Thyroid gland (tissue), 4 donors: ENCODE data around the gene COX7B. TPM values are rescaled to one million over a fixed set of nuclear protein-coding genes. Genes with fewer than 3 reads are reported as not detected.
"Not testable (repeated sequence)": the region's sequence is repeated elsewhere in the genome, so short reads cannot be mapped to it uniquely, and the experiment has no call there.

ENCODE experiments used
- DNase-seq, 2 donors: peaks; one replicate each; pipeline ENCODE4 v3.0.0-alpha.2; 2019
- H3K27ac ChIP-seq, 3 donors: fragments of 200-600 bp; sonication (generic); 1 replicate in 2 of 3; 2 replicates in 1 of 3; pipeline ENCODE4 v1.5.1; 2016 to 2019; ENCODE audit warnings: mild to moderate bottlenecking in 1 of 3, moderate library complexity in 1 of 3
- H3K27me3 ChIP-seq: fragments of 200-600 bp; sonication (generic); one replicate; pipeline ENCODE4 v1.5.1; 2019
- H3K36me3 ChIP-seq, 2 donors: fragments of 200-600 bp; sonication (generic); one replicate each; pipeline ENCODE4 v1.5.1; 2016 to 2019
- H3K4me1 ChIP-seq, 2 donors: fragments of 200-600 bp; sonication (generic); one replicate each; pipeline ENCODE4 v1.5.1; 2017 to 2019
- H3K4me3 ChIP-seq, 3 donors: fragments of 200-600 bp; sonication (generic); replicated peaks in 1 of 3; 1 replicate in 2 of 3; 2 replicates in 1 of 3; pipeline ENCODE4 v1.5.1; 2016; ENCODE audit warnings: mild to moderate bottlenecking in 1 of 3
- H3K9me3 ChIP-seq: fragments of 200-600 bp; sonication (generic); one replicate; pipeline ENCODE4 v1.5.1; 2017
- CTCF ChIP-seq, 6 experiments: fragments of 200-600 bp in 3 of 6; fragments of 450-650 bp in 3 of 6; sonication (generic) in 3 of 6; IDR thresholded peaks; one replicate each; pipeline ENCODE4 v1.5.1; 2016 to 2019; ENCODE audit warnings: antibody characterized with exemption in 6 of 6, mild to moderate bottlenecking in 2 of 6, inconsistent platforms in 1 of 6, moderate library complexity in 1 of 6
- POLR2A ChIP-seq, 2 donors: fragments of 450-650 bp; IDR thresholded peaks; one replicate each; pipeline ENCODE4 v1.6.1; 2017; ENCODE audit warnings: antibody characterized with exemption in 2 of 2, mild to moderate bottlenecking in 2 of 2, moderate library complexity in 1 of 2
- WGBS, 2 donors: methylation state at CpG; one replicate each; pipeline ENCODE4 v1.1.5; 2017; 5-methylcytosine and 5-hydroxymethylcytosine counted together
- intact Hi-C: fragments of 100-400 bp; cut with DNase I; formaldehyde crosslinking; loops from one replicate; pipeline ENCODE4 v1.15.1; 2023
- total RNA-seq, 4 donors: library from RNA; depleted of rRNA; stranded (reverse); fragments of >200 nt; gene quantifications; one replicate each; pipeline ENCODE4 v1.2.3, GENCODE V29; 2016

Gene COX7B
- total RNA-seq, result 100 to 1,000 TPM; 283 to 627 (median 563) TPM

DNA sequence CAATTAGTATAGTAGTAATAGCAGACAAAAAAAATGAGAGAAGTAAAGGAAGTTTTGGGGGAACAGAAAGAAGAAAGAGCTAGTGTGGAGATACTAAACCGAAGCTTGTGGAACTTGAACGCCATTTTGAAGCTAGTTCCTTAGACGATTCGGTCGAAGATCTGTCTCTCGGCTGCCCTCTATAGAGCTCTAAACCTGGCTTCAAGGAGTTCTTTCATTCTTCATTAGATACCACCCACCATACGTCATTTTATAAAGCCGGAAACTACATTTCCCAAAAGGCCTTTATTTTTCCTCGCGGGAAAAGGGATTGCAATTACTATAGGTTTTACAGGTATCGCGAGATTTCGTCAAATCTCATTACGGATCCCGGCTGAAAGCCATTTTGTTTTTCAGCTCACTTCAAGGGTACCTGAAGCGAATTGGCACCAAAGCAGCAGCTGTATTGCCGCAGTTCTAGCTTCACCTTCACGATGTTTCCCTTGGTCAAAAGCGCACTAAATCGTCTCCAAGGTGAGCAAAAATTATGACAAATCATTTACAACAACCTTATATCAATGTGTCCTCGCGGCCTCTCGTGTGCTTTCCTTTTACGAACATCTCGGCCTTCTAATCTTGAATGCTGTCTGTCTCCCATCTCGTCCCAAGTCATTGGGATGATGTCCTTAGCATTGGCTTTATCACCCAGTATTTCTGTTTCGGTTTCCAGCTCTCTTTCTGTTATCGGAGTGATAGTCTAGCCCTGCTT is at the start of gene COX7B:
Gene COX7B (plus strand): TSS at position 388 of the 748 bp plus-strand sequence. CDS start 86 bp downstream, at position 474.
- 0 to 1% methylated on average over 28 of the region's 28 CpGs for whole genome bisulfite sequencing, 2 donors
- H3K4me3 ChIP-seq, result peak within 1 kb of the TSS; percentile 15 to 60 (median 43)
- H3K27ac ChIP-seq, result peak within 1 kb of the TSS; percentile 81 to 90 (median 85)
- H3K4me1 ChIP-seq, result no peaks in the 10 kb centered on the region
- DNase-seq, result peak; percentile 61 to 62
- TF ChIP-seq POLR2A (IDR thresholded peaks at IDR 0.05) (peak in 1 of 2 donors; percentile 81), CTCF (IDR thresholded peaks at IDR 0.05) (peak in 3 of 6 experiments; percentile 22 to 39 (median 34))
- H3K36me3 ChIP-seq, result peaks cover 3 to 5% of the 10 kb centered on the region in 2 donors
- no peaks in the 10 kb centered on the region for H3K9me3 ChIP-seq
- intact Hi-C loops, result no loop called here
- H3K27me3 ChIP-seq, result no peaks in the 10 kb centered on the region

DNA sequence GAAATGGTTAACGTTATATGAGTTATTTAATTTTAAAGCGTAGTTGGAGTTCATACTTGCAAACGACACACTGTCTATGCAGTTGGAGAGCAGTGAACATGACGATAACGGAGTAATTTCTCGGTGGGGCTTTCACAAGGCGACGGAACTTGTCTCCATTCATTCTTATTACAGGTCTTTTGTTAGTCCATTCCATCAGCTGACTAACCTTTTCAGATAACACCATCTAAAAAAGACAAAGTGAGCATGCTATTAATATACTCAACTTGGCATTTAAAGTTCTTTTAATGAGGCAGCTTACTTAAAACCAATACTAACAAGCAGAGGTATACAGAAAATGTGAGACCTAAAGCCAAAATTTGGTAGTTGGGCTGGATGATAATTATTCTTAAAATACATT is 23.9 kb upstream of the COX7B start:
- H3K27me3 ChIP-seq, result no peaks in the 10 kb centered on the region
- intact Hi-C loops, result no loop called here
- H3K36me3 ChIP-seq, result peaks cover 0 to 8% of the 10 kb centered on the region in 2 donors
- DNase-seq, result no peak
- no peaks in the 10 kb centered on the region for H3K9me3 ChIP-seq
- no peak for TF ChIP-seq POLR2A (IDR thresholded peaks at IDR 0.05)
- TF ChIP-seq CTCF (IDR thresholded peaks at IDR 0.05), result no peak
- 97% methylated on average over 8 of the region's 8 CpGs for WGBS, 2 donors
- H3K4me3 ChIP-seq, result no peak overlapping the region
- H3K27ac ChIP-seq, result no peak overlapping the region
- H3K4me1 ChIP-seq, result no peaks in the 10 kb centered on the region

DNA sequence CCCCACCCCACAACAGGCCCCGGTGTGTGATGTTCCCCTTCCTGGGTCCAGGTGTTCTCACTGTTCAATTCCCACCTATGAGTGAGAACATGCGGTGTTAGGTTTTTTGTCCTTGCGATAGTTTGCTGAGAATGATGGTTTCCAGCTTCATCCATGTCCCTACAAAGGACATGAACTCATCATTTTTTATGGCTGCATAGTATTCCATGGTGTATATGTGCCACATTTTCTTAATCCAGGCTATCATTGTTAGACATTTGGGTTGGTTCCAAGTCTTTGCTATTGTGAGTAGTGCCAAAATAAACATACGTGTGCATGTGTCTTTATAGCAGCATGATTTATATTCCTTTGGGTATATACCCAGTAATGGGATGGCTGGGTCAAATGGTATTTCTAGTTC is 17.9 kb upstream of the COX7B start:
- H3K27me3 ChIP-seq, intact Hi-C loops, DNase-seq, H3K36me3 ChIP-seq, H3K9me3 ChIP-seq, H3K4me1 ChIP-seq, H3K4me3 ChIP-seq, H3K27ac ChIP-seq: not testable (repeated sequence)
- WGBS, 2 donors, result 94 to 100% methylated on average over 2 to 3 of the region's 4 CpGs

DNA sequence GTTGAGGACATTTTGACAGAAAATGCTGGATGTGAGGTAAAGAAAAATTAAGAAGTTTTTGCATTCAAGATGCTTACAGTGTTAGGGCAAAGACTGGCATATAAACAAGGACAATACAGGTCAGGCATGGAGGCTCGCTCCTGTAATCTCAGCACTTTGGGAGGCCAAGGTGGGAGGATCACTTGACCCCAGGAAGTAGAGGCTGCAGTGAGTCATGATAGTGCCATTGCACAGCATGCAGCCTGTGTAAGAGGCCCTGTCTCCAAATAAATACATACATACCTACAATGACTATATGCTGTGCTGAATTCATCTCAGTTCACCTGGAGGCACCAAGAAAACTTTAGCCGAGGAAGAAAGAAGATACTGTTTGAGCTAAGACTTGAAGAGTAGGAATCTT is 6.4 kb upstream of the COX7B start:
- intact Hi-C loops, result no loop called here
- no peak for TF ChIP-seq POLR2A (IDR thresholded peaks at IDR 0.05)
- TF ChIP-seq CTCF (IDR thresholded peaks at IDR 0.05), result no peak
- Histone ChIP-seq H3K4me3 (no peak overlapping the region), H3K4me1 (no peaks in the 10 kb centered on the region), H3K27me3 (no peaks in the 10 kb centered on the region), H3K27ac (no peak overlapping the region), H3K36me3 (no peaks in the 10 kb centered on the region), H3K9me3 (no peaks in the 10 kb centered on the region)
- WGBS, 2 donors, result 90 to 98% methylated on average over 2 of the region's 2 CpGs
- no peak for DNase-seq

DNA sequence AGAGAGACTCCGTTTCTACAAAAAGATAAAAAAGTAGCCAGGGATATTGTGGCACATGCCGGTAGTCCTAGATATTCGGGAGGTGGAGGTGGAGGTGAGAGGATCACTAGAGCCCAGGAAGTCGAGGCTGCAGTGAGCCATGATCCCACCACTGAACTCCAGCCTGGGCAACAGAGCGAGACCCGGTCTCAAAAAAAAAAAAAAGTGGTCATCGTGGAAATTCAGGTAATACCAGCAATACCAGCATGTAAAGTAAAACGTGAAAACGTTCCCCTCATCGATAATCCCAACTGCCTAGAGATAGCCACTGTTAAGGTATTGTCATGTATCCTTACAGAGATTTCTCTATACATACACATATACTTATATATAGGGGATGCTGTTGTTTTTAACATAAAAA is 5.6 kb upstream of the COX7B start:
- TF ChIP-seq CTCF (IDR thresholded peaks at IDR 0.05), result no peak
- TF ChIP-seq POLR2A (IDR thresholded peaks at IDR 0.05), result no peak
- 73 to 75% methylated on average over 6 to 10 of the region's 10 CpGs for WGBS, 2 donors
- Histone ChIP-seq H3K9me3 (no peaks in the 10 kb centered on the region), H3K27me3 (no peaks in the 10 kb centered on the region), H3K36me3 (no peaks in the 10 kb centered on the region), H3K4me3 (no peak overlapping the region), H3K4me1 (no peaks in the 10 kb centered on the region), H3K27ac (no peak overlapping the region)
- intact Hi-C loops, result no loop called here
- no peak for DNase-seq
